GM12878 (cell line): ENCODE results near the gene CUTC.

Source experiments
- BACH1 ChIP-seq: fragments of 450-650 bp; IDR thresholded peaks from 2 replicates; pipeline ENCODE4 v1.6.1; 2017; ENCODE audit warnings: mild to moderate bottlenecking, borderline replicate concordance
- BCLAF1 ChIP-seq: fragments of 450-650 bp; IDR thresholded peaks from 2 replicates; pipeline ENCODE4 v1.6.1; 2017; ENCODE audit warnings: antibody characterized with exemption, mild to moderate bottlenecking, moderate library complexity
- BRCA1 ChIP-seq: IDR thresholded peaks from 2 replicates; pipeline ENCODE4 v1.6.1; 2011; ENCODE audit warnings: low read depth, low read length, improper control_type of control experiment
- CTCF ChIP-seq, 3 experiments: IDR thresholded peaks in 2 of 3; conservative IDR thresholded peaks in 1 of 3; 2 replicates each; pipeline ENCODE4 v1.5.1; 2011; ENCODE audit warnings: low read depth in 3 of 3, low read length in 3 of 3, mild to moderate bottlenecking in 3 of 3, control low read depth in 2 of 3, moderate library complexity in 2 of 3, inconsistent platforms in 1 of 3, mixed read lengths in 1 of 3; ENCODE audit not compliant: control insufficient read depth in 2 of 3, insufficient read depth in 1 of 3; ENCODE audit errors: extremely low read depth in 1 of 3
- DPF2 ChIP-seq: fragments of 450-650 bp; IDR thresholded peaks from 2 replicates; pipeline ENCODE4 v1.6.1; 2017; ENCODE audit warnings: mild to moderate bottlenecking
- PBX3 ChIP-seq: IDR thresholded peaks from 2 replicates; pipeline ENCODE4 v1.6.1; 2011; ENCODE audit warnings: mild to moderate bottlenecking, low read depth, low read length, moderate library complexity; ENCODE audit not compliant: insufficient replicate concordance
- POLR2AphosphoS5 ChIP-seq: IDR thresholded peaks from 2 replicates; pipeline ENCODE4 v1.6.1; 2011; ENCODE audit warnings: mild to moderate bottlenecking, low read length, inconsistent platforms
- YY1 ChIP-seq: IDR thresholded peaks from 2 replicates; pipeline ENCODE4 v1.6.1; 2011; ENCODE audit warnings: low read depth, mild to moderate bottlenecking, low read length

- no peak for TF ChIP-seq BACH1
- TF ChIP-seq PBX3: no peak
- TF ChIP-seq YY1: no peak
- no peak for TF ChIP-seq BRCA1
- TF ChIP-seq CTCF (IDR thresholded peaks at IDR 0.05 in 2 of 3, conservative IDR thresholded peaks at IDR 0.05 in 1 of 3; ENCODE audit: control insufficient read depth in 2 of 3, extremely low read depth in 1 of 3, insufficient read depth in 1 of 3, low read depth in 3 of 3, low read length in 3 of 3): no peak
- no peak for TF ChIP-seq DPF2
- TF ChIP-seq POLR2AphosphoS5: no peak
- TF ChIP-seq BCLAF1: no peak
These were observed 18.6 kb downstream of the CUTC start for GRCh38 chr10:99750641-99751040.
